Measurements from ENCODE around the gene MYZAP.

DNA sequence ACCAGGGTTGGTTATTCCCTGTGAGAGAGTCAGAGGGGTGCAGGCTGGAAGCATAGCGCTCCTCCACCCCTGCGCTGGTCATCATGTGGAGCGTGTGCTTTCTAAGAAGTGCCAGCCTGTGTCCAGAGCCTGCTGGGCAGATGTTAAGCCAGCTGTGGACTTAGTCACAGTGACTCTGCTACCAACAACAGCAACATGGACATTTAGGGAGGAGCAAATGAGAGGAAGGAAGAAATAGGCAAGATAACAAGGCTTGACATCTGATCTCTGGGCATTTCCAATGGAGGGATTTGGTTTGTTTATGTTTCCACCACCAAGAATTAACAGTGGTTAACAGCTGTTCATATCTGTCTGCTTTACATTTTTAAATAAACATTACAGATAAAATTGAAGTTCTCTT lies 36.4 kb upstream of the MYZAP start:
- TF ChIP-seq POLR2AphosphoS5 (IDR thresholded peaks at IDR 0.05; ENCODE audit: low read depth, low read length) (no peak), REST (IDR thresholded peaks at IDR 0.05; ENCODE audit: insufficient read depth in 1 of 2, low read depth in 2 of 2, low read length in 2 of 2) (no peak), TAF1 (IDR thresholded peaks at IDR 0.05; ENCODE audit: borderline replicate concordance, insufficient read depth, low read length) (no peak), SIN3A (IDR thresholded peaks at IDR 0.05; ENCODE audit: borderline replicate concordance, insufficient read depth, low read length) (no peak)
